Measurements from ENCODE around the gene ATP8A2. TPM values are rescaled to one million over a fixed set of nuclear protein-coding genes. Genes with fewer than 3 reads are reported as not detected.

Gene ATP8A2
- total RNA-seq, 1 donor: 0.72 TPM

- Histone ChIP-seq H3K36me3 (ENCODE audit: insufficient read depth, low read length) (no peaks in the 10 kb centered on the region), H2AFZ (ENCODE audit: low read length) (peak within 1 kb of the TSS; percentile 68), H3K4me1 (ENCODE audit: insufficient read depth, low read length) (no peaks in the 10 kb centered on the region), H3K27me3 (ENCODE audit: insufficient read depth, low read length) (peaks cover 66% of the 10 kb centered on the region), H3K79me2 (ENCODE audit: insufficient read depth, low read length) (no peaks in the 10 kb centered on the region), H3K27ac (ENCODE audit: low read depth, low read length) (no peak within 1 kb of the TSS), H3K9me3 (ENCODE audit: low read depth, low read length) (no peaks in the 10 kb centered on the region), H4K20me1 (ENCODE audit: insufficient read depth, low read length) (no peaks in the 10 kb centered on the region), H3K4me2 (ENCODE audit: insufficient read depth, low read length) (peak within 1 kb of the TSS; percentile 77), H3K4me3 (ENCODE audit: insufficient read depth, low read length) (peak within 1 kb of the TSS; percentile 63)
- peak; percentile 87 for DNase-seq (ENCODE audit: insufficient read length, low spot score, missing footprints)
- no peak for TF ChIP-seq CTCF (IDR thresholded peaks at IDR 0.05; ENCODE audit: extremely low read depth, low read depth, low read length)
Observed at GRCh38 chr13:26051657-26052311, 680.0 kb downstream of the ATP8A2 start, which contains the start of gene SHISA2. Gene SHISA2 (minus strand): TSS chr13:26052016. CDS start chr13:26050975, 1,041 bp downstream.

GRCh38 chr13:26052337-26052736 is 680.6 kb downstream of the ATP8A2 start:
- no peak for TF ChIP-seq CTCF (IDR thresholded peaks at IDR 0.05; ENCODE audit: extremely low read depth, low read depth, low read length)
- no peaks in the 10 kb centered on the region for H4K20me1 ChIP-seq (ENCODE audit: insufficient read depth, low read length)
- H3K79me2 ChIP-seq (ENCODE audit: insufficient read depth, low read length): no peaks in the 10 kb centered on the region
- H2AFZ ChIP-seq (ENCODE audit: low read length): peak overlapping the region; percentile 68
- H3K4me1 ChIP-seq (ENCODE audit: insufficient read depth, low read length): no peaks in the 10 kb centered on the region
- no peak overlapping the region for H3K27ac ChIP-seq (ENCODE audit: low read depth, low read length)
- peak overlapping the region; percentile 77 for H3K4me2 ChIP-seq (ENCODE audit: insufficient read depth, low read length)
- DNase-seq (ENCODE audit: insufficient read length, low spot score, missing footprints): no peak
- H3K9me3 ChIP-seq (ENCODE audit: low read depth, low read length): no peaks in the 10 kb centered on the region
- no peaks in the 10 kb centered on the region for H3K36me3 ChIP-seq (ENCODE audit: insufficient read depth, low read length)
- H3K4me3 ChIP-seq (ENCODE audit: insufficient read depth, low read length): peak overlapping the region; percentile 63
- peaks cover 69% of the 10 kb centered on the region for H3K27me3 ChIP-seq (ENCODE audit: insufficient read depth, low read length)

- DNase-seq (ENCODE audit: insufficient read length, low spot score, missing footprints): no peak
- Histone ChIP-seq H3K4me2 (ENCODE audit: insufficient read depth, low read length) (no peak overlapping the region), H3K4me1 (ENCODE audit: insufficient read depth, low read length) (no peaks in the 10 kb centered on the region), H2AFZ (ENCODE audit: low read length) (no peak overlapping the region), H3K9me3 (ENCODE audit: low read depth, low read length) (no peaks in the 10 kb centered on the region), H3K27me3 (ENCODE audit: insufficient read depth, low read length) (peaks cover 66% of the 10 kb centered on the region), H3K36me3 (ENCODE audit: insufficient read depth, low read length) (no peaks in the 10 kb centered on the region), H3K4me3 (ENCODE audit: insufficient read depth, low read length) (no peak overlapping the region), H4K20me1 (ENCODE audit: insufficient read depth, low read length) (no peaks in the 10 kb centered on the region), H3K79me2 (ENCODE audit: insufficient read depth, low read length) (no peaks in the 10 kb centered on the region), H3K27ac (ENCODE audit: low read depth, low read length) (no peak overlapping the region)
- no peak for TF ChIP-seq CTCF (IDR thresholded peaks at IDR 0.05; ENCODE audit: extremely low read depth, low read depth, low read length)
Observed at GRCh38 chr13:26053418-26053980, 681.7 kb downstream of the ATP8A2 start.

- DNase-seq (ENCODE audit: insufficient read length, low spot score, missing footprints): no peak
- Histone ChIP-seq H3K4me1 (ENCODE audit: insufficient read depth, low read length) (no peaks in the 10 kb centered on the region), H3K4me3 (ENCODE audit: insufficient read depth, low read length) (no peak overlapping the region), H3K79me2 (ENCODE audit: insufficient read depth, low read length) (no peaks in the 10 kb centered on the region), H3K27me3 (ENCODE audit: insufficient read depth, low read length) (peaks cover 52% of the 10 kb centered on the region), H3K4me2 (ENCODE audit: insufficient read depth, low read length) (no peak overlapping the region), H2AFZ (ENCODE audit: low read length) (no peak overlapping the region), H3K36me3 (ENCODE audit: insufficient read depth, low read length) (no peaks in the 10 kb centered on the region), H3K27ac (ENCODE audit: low read depth, low read length) (no peak overlapping the region), H3K9me3 (ENCODE audit: low read depth, low read length) (no peaks in the 10 kb centered on the region), H4K20me1 (ENCODE audit: insufficient read depth, low read length) (no peaks in the 10 kb centered on the region)
- TF ChIP-seq CTCF (IDR thresholded peaks at IDR 0.05; ENCODE audit: extremely low read depth, low read depth, low read length): no peak
Observed at GRCh38 chr13:26054896-26055295, 683.1 kb downstream of the ATP8A2 start.

All from osteoblast (primary cell).